22Rv1 (cell line): ENCODE results near the gene HEMK1.

Experiments
- CTCF ChIP-seq: fragments of 450-650 bp; IDR thresholded peaks from 2 replicates; pipeline ENCODE4 v1.5.1; 2017; ENCODE audit warnings: mild to moderate bottlenecking
- ZFX ChIP-seq: fragments of 450-650 bp; IDR thresholded peaks from 2 replicates; pipeline ENCODE4 v1.6.1; 2017; ENCODE audit warnings: antibody characterized with exemption, borderline replicate concordance

- TF ChIP-seq CTCF (no peak), ZFX (no peak)
Observed at GRCh38 chr3:50616770-50617095, 47.4 kb downstream of the HEMK1 start.
